HCT116 (cell line): Measurements from ENCODE around the gene ZMAT3. TPM values are rescaled to one million over a fixed set of nuclear protein-coding genes. Genes with fewer than 3 reads are reported as not detected.

Source experiments
- ATAC-seq: fragments of 200-7000 bp; cut with Tn5 transposase; 2 replicates; pipeline ENCODE4 v1.9.1; 2020; ENCODE audit warnings: mild to moderate bottlenecking, moderate library complexity
- BruUV-seq: library from RNA; stranded (reverse); fragments of 400-500 nt; replicated peaks from 2 replicates; lab custom pipeline; 2021; lab: Mats Ljungman, UMichigan
- CTCF ChIA-PET: fragments of 300-600 bp; sonication (Branson Sonifier 250); formaldehyde crosslinking; loops from one replicate; lab custom pipeline; 2021; ENCODE audit warnings: antibody characterized with exemption; lab: Charles Lee
- POLR2A ChIA-PET: fragments of 300-600, 350-600 bp; sonication (Branson Sonifier 250); formaldehyde crosslinking; loops from one replicate; lab custom pipeline; 2021; ENCODE audit warnings: antibody characterized with exemption; lab: Charles Lee
- RAD21 ChIA-PET, 2 experiments: fragments of 300-600 bp; sonication (Branson Sonifier 250); formaldehyde crosslinking; loops; one replicate each; lab custom pipeline; 2023; ENCODE audit warnings: low total read pairs in 2 of 2; ENCODE audit not compliant: uncharacterized antibody in 2 of 2, unreplicated experiment in 2 of 2, low non-redundant PET in 1 of 2; lab: Charles Lee
- DNase-seq: peaks from one replicate; pipeline ENCODE4 v3.0.0-alpha.2; 2010; ENCODE audit warnings: low read depth, low spot score
- H2AFZ ChIP-seq: fragments of 200-600 bp; shearing (Covaris generic), sonication (generic); 2 replicates; pipeline ENCODE4 v1.6.1; 2017; ENCODE audit warnings: low read depth, mixed run types, mixed read lengths, antibody characterized with exemption, low read length; ENCODE audit not compliant: poor library complexity, severe bottlenecking
- H3K27ac ChIP-seq: 2 replicates; pipeline ENCODE4 v1.5.1; 2012; ENCODE audit warnings: low read depth, low read length
- H3K27me3 ChIP-seq: fragments of 200-600 bp; sonication (generic); 2 replicates; pipeline ENCODE4 v1.6.1; 2016; ENCODE audit warnings: mixed run types, low read length, mixed read lengths; ENCODE audit not compliant: insufficient read depth
- H3K36me3 ChIP-seq, 2 experiments: fragments of 200-500 bp in 1 of 2; fragments of 200-600 bp in 1 of 2; sonication (Bioruptor generic) in 1 of 2; sonication (generic) in 1 of 2; 2 replicates each; pipeline versions ENCODE4 v1.5.1 to v1.6.1; 2014 to 2016; ENCODE audit warnings: low read length in 2 of 2, inconsistent platforms in 1 of 2, mixed read lengths in 1 of 2, mixed run types in 1 of 2; ENCODE audit not compliant: insufficient read depth in 2 of 2, control insufficient read depth in 1 of 2
- H3K4me1 ChIP-seq, 2 experiments: fragments of 200-600 bp in 1 of 2; sonication (generic) in 1 of 2; 2 replicates each; pipeline versions ENCODE4 v1.5.1 to v1.6.1; 2012 to 2017; ENCODE audit warnings: low read length in 2 of 2, inconsistent platforms in 1 of 2, mild to moderate bottlenecking in 1 of 2, mixed read lengths in 1 of 2, mixed run types in 1 of 2, moderate library complexity in 1 of 2; ENCODE audit not compliant: insufficient read depth in 2 of 2, control insufficient read depth in 1 of 2
- H3K4me2 ChIP-seq: fragments of 200-600 bp; sonication (generic); 2 replicates; pipeline ENCODE4 v1.6.1; 2017; ENCODE audit warnings: mixed run types, low read length, mixed read lengths
- H3K4me3 ChIP-seq, 2 experiments: fragments of 200-600 bp in 1 of 2; sonication (generic) in 1 of 2; replicated peaks in 1 of 2; 2 replicates each; pipeline ENCODE4 v1.5.1; 2011 to 2016; ENCODE audit warnings: low read length in 2 of 2, control low read depth in 1 of 2, low read depth in 1 of 2, mild to moderate bottlenecking in 1 of 2, mixed read lengths in 1 of 2, mixed run types in 1 of 2
- H3K79me2 ChIP-seq: fragments of 200-600 bp; sonication (generic); 2 replicates; pipeline ENCODE4 v1.6.1; 2017; ENCODE audit warnings: mild to moderate bottlenecking, mixed run types, low read length, moderate library complexity, mixed read lengths; ENCODE audit not compliant: insufficient read depth
- H3K9ac ChIP-seq: fragments of 200-600 bp; sonication (generic); 2 replicates; pipeline ENCODE4 v1.6.1; 2016; ENCODE audit warnings: low read length, mixed read lengths
- H3K9me2 ChIP-seq: fragments of 200-600 bp; sonication (generic), shearing (Covaris generic); 2 replicates; pipeline ENCODE4 v1.6.1; 2017; ENCODE audit warnings: mixed run types, mild to moderate bottlenecking, moderate library complexity; ENCODE audit not compliant: insufficient read depth
- H3K9me3 ChIP-seq, 2 experiments: fragments of 200-500 bp in 1 of 2; fragments of 200-600 bp in 1 of 2; sonication (Bioruptor generic) in 1 of 2; sonication (generic) in 1 of 2; 2 replicates each; pipeline ENCODE4 v1.6.1; 2014 to 2017; ENCODE audit warnings: low read length in 2 of 2, mixed read lengths in 2 of 2, inconsistent platforms in 1 of 2, low read depth in 1 of 2, mild to moderate bottlenecking in 1 of 2, mixed run types in 1 of 2, moderate library complexity in 1 of 2; ENCODE audit not compliant: control insufficient read depth in 1 of 2, insufficient read depth in 1 of 2
- H4K20me1 ChIP-seq: fragments of 200-600 bp; sonication (generic), shearing (Covaris generic); 2 replicates; pipeline ENCODE4 v1.6.1; 2017; ENCODE audit warnings: mixed run types, mild to moderate bottlenecking, moderate library complexity; ENCODE audit not compliant: insufficient read depth
- ATF3 ChIP-seq: IDR thresholded peaks from 2 replicates; pipeline ENCODE4 v1.6.1; 2012
- CTCF ChIP-seq, 3 experiments: fragments of 200-600 bp in 1 of 3; sonication (generic) in 1 of 3; IDR thresholded peaks in 2 of 3; conservative IDR thresholded peaks in 1 of 3; 2 replicates each; pipeline ENCODE4 v1.5.1; 2012 to 2017; ENCODE audit warnings: low read depth in 2 of 3, low read length in 2 of 3, antibody characterized with exemption in 1 of 3, borderline replicate concordance in 1 of 3, control low read depth in 1 of 3, mild to moderate bottlenecking in 1 of 3, mixed read lengths in 1 of 3, mixed run types in 1 of 3, moderate library complexity in 1 of 3; ENCODE audit not compliant: insufficient read depth in 1 of 3
- EGR1 ChIP-seq: IDR thresholded peaks from 2 replicates; pipeline ENCODE4 v1.6.1; 2012; ENCODE audit warnings: low read depth
- EZH2 ChIP-seq: fragments of 200-600 bp; sonication (generic); IDR thresholded peaks from 2 replicates; pipeline ENCODE4 v1.6.1; 2017; ENCODE audit warnings: antibody characterized with exemption, mixed run types
- EZH2phosphoT487 ChIP-seq: fragments of 200-600 bp; IDR thresholded peaks from 2 replicates; pipeline ENCODE4 v1.6.1; 2018; ENCODE audit warnings: antibody characterized with exemption, borderline replicate concordance
- MAX ChIP-seq: IDR thresholded peaks from 2 replicates; pipeline ENCODE4 v1.6.1; 2012
- POLR2A ChIP-seq: IDR thresholded peaks from 2 replicates; pipeline ENCODE4 v1.7.0; 2011; ENCODE audit warnings: borderline replicate concordance; ENCODE audit not compliant: insufficient read depth, insufficient read length; ENCODE audit errors: extremely low read depth
- SIN3A ChIP-seq: IDR thresholded peaks from 2 replicates; pipeline ENCODE4 v1.6.1; 2012; ENCODE audit warnings: low read depth
- SRF ChIP-seq: IDR thresholded peaks from 2 replicates; pipeline ENCODE4 v1.6.1; 2012; ENCODE audit warnings: low read depth
- YY1 ChIP-seq: IDR thresholded peaks from 2 replicates; pipeline ENCODE4 v1.6.1; 2011; ENCODE audit warnings: low read length, low read depth, moderate library complexity, mild to moderate bottlenecking; ENCODE audit not compliant: insufficient replicate concordance; ENCODE audit errors: extremely low read depth
- ZBTB33 ChIP-seq: IDR thresholded peaks from 2 replicates; pipeline ENCODE4 v1.6.1; 2011; ENCODE audit warnings: mild to moderate bottlenecking, low read length, moderate library complexity; ENCODE audit not compliant: insufficient replicate concordance; ENCODE audit errors: extremely low read depth
- ZNF274 ChIP-seq: fragments of 200-500 bp; sonication (Bioruptor generic); IDR thresholded peaks from 2 replicates; pipeline ENCODE4 v1.6.1; 2014; ENCODE audit warnings: mild to moderate bottlenecking, low read depth, low read length, inconsistent platforms
- intact Hi-C: fragments of 100-400 bp; cut with micrococcal nuclease; formaldehyde crosslinking; loops from 2 replicates; pipeline ENCODE4 v1.10.0; 2022
- total RNA-seq: library from RNA; stranded (reverse); gene quantifications from one replicate; pipeline ENCODE4 v1.2.1, GENCODE V29; 2021; ENCODE audit not compliant: unreplicated experiment

The ZMAT3 gene
- total RNA-seq, 1 experiment from 2014 or later = 12.1 TPM

- H3K27me3 ChIP-seq = no peaks in the 10 kb centered on the region
- H3K4me1 ChIP-seq = peaks cover 0 to 2% of the 10 kb centered on the region in 2 experiments; a peak in 1 of 4 replicates
- no peak overlapping the region for H3K27ac ChIP-seq
- CTCF ChIA-PET = interaction anchor here (1.0 kb wide), 1 partner anchor 296 kb away, joined by 6 read pairs; no protein-coding TSS in a partner anchor
- intact Hi-C loops = loop anchor here (5.0 kb wide), 1 partner anchor 53 kb away; the partner anchor contains the start of gene ZMAT3
- no peaks in the 10 kb centered on the region for H3K36me3 ChIP-seq
- no peaks in the 10 kb centered on the region for H3K9me2 ChIP-seq
- H3K4me3 ChIP-seq = no peak overlapping the region
- H2AFZ ChIP-seq = no peak overlapping the region
- H4K20me1 ChIP-seq = no peaks in the 10 kb centered on the region; the same call in 1 of the 2 replicates
- POLR2A ChIA-PET = no interaction called here
- DNase-seq (no peak), ATAC-seq (no peak)
- no TSS peak for BruUV-seq
- RAD21 ChIA-PET = no interaction called here
- no peak overlapping the region for H3K9ac ChIP-seq
- H3K4me2 ChIP-seq = no peak overlapping the region
- no peaks in the 10 kb centered on the region for H3K79me2 ChIP-seq
- TF ChIP-seq MAX (no peak), POLR2A (no peak), YY1 (no peak), SIN3A (no peak)
- no peaks in the 10 kb centered on the region for H3K9me3 ChIP-seq
These were observed 52.8 kb downstream of the ZMAT3 start for GRCh38 chr3:179018808-179019207.

GRCh38 chr3:179016979-179017670 lies 54.5 kb downstream of the ZMAT3 start:
- POLR2A ChIA-PET = no interaction called here
- no peak for DNase-seq
- BruUV-seq = no TSS peak
- Histone ChIP-seq H3K9me2 (no peaks in the 10 kb centered on the region), H2AFZ (no peak overlapping the region), H3K9ac (no peak overlapping the region), H3K4me1 (peaks cover 0 to 2% of the 10 kb centered on the region in 2 experiments; a peak in 1 of 4 replicates), H3K36me3 (no peaks in the 10 kb centered on the region), H3K79me2 (no peaks in the 10 kb centered on the region), H3K4me3 (no peak overlapping the region), H3K4me2 (no peak overlapping the region), H4K20me1 (no peaks in the 10 kb centered on the region; the same call in 1 of the 2 replicates), H3K27ac (no peak overlapping the region), H3K9me3 (no peaks in the 10 kb centered on the region), H3K27me3 (no peaks in the 10 kb centered on the region)
- intact Hi-C loops = loop anchor here (5.0 kb wide), 1 partner anchor 55 kb away; the partner anchor contains the start of gene ZMAT3
- CTCF ChIA-PET = interaction anchor here (1.2 kb wide), 1 partner anchor 255 kb away, joined by 3 read pairs; no protein-coding TSS in a partner anchor
- RAD21 ChIA-PET = no interaction called here
- ATAC-seq = no peak
- no peak for TF ChIP-seq ATF3
- TF ChIP-seq EZH2 = no peak
- no peak for TF ChIP-seq EGR1
- no peak for TF ChIP-seq SRF
- TF ChIP-seq CTCF (IDR thresholded peaks at IDR 0.05 in 2 of 3, conservative IDR thresholded peaks at IDR 0.05 in 1 of 3; ENCODE audit: borderline replicate concordance in 1 of 3, insufficient read depth in 1 of 3, low read depth in 2 of 3, low read length in 2 of 3) = no peak
- no peak for TF ChIP-seq EZH2phosphoT487
- TF ChIP-seq SIN3A = no peak
- TF ChIP-seq ZBTB33 = no peak
- no peak for TF ChIP-seq ZNF274
- no peak for TF ChIP-seq YY1
